HepG2 (cell line): ENCODE measurements around the gene SCMH1.

Experiments
- CHCHD3 ChIP-seq: sonication (generic); formaldehyde crosslinking; IDR thresholded peaks from 2 replicates; pipeline ENCODE4 v1.8.0; 2022; ENCODE audit warnings: mild to moderate bottlenecking, missing genetic modification reagents, moderate library complexity
- ZNF430 ChIP-seq: sonication (generic); formaldehyde crosslinking; IDR thresholded peaks from 2 replicates; pipeline ENCODE4 v1.9.0; 2021; ENCODE audit warnings: mild to moderate bottlenecking, missing genetic modification reagents
- TF ChIP-seq, protein P1 (sequence below): sonication (generic); formaldehyde crosslinking; IDR thresholded peaks from 2 replicates; pipeline ENCODE4 v1.8.1; 2023; ENCODE audit warnings: missing genetic modification reagents, inconsistent platforms, borderline replicate concordance
- TF ChIP-seq, protein P2 (sequence below): sonication (generic); formaldehyde crosslinking; IDR thresholded peaks from 2 replicates; pipeline ENCODE4 v1.5.0; 2020; ENCODE audit warnings: mild to moderate bottlenecking, missing genetic modification reagents, moderate library complexity

DNA sequence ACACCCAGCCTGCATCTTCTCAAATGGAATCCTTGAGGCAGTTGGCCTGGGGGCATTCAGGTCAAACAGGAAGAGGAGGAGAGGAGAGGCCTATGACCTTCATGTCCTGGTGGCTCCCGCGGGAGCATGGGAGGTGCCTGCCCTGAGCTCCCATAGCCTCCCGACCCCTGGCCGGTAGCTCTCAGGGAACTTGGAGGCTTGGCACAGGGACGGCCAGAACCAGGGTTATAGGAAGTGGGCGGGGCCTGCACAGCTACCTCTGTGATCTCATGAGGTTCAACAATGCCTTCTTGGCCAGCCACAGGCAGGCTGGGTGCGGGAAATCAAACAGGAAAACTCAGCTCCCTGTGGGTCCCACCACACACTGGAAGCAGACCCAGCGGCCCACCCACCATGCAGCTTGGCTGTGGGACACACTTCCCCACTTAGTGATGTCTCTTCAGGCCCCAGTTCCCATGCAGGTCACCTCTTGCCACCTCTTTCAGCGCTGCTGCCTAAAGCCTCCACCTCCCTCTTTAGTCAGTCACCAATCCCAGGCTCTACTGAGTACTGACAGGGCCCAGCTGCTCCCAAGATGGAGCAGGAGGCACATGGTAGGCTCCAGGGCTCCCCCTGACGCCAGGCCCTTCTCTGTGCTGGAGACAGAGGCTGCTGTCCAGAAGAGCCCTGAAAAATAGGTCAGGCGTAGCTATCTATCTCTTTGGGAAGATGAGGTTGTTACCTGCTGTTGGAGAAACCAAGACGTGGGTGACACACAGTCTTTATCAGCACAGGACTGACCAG lies 220.4 kb downstream of the SCMH1 start, which contains the start of gene SLFNL1:
- TF ChIP-seq ZNF430 (CRISPR knock-in tag) = no peak
- TF ChIP-seq, protein P1, sequence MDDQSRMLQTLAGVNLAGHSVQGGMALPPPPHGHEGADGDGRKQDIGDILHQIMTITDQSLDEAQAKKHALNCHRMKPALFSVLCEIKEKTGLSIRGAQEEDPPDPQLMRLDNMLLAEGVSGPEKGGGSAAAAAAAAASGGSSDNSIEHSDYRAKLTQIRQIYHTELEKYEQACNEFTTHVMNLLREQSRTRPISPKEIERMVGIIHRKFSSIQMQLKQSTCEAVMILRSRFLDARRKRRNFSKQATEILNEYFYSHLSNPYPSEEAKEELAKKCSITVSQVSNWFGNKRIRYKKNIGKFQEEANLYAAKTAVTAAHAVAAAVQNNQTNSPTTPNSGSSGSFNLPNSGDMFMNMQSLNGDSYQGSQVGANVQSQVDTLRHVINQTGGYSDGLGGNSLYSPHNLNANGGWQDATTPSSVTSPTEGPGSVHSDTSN = no peak
- TF ChIP-seq, protein P2, sequence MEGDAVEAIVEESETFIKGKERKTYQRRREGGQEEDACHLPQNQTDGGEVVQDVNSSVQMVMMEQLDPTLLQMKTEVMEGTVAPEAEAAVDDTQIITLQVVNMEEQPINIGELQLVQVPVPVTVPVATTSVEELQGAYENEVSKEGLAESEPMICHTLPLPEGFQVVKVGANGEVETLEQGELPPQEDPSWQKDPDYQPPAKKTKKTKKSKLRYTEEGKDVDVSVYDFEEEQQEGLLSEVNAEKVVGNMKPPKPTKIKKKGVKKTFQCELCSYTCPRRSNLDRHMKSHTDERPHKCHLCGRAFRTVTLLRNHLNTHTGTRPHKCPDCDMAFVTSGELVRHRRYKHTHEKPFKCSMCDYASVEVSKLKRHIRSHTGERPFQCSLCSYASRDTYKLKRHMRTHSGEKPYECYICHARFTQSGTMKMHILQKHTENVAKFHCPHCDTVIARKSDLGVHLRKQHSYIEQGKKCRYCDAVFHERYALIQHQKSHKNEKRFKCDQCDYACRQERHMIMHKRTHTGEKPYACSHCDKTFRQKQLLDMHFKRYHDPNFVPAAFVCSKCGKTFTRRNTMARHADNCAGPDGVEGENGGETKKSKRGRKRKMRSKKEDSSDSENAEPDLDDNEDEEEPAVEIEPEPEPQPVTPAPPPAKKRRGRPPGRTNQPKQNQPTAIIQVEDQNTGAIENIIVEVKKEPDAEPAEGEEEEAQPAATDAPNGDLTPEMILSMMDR (CRISPR knock-in tag) = no peak
- TF ChIP-seq CHCHD3 = no peak
